ENCODE measurements around the gene EYA2. TPM values are rescaled to one million over a fixed set of nuclear protein-coding genes. Genes with fewer than 3 reads are reported as not detected.

EYA2 gene
- total RNA-seq, 1 experiment from 2014 or later, result 0.33 TPM

DNA sequence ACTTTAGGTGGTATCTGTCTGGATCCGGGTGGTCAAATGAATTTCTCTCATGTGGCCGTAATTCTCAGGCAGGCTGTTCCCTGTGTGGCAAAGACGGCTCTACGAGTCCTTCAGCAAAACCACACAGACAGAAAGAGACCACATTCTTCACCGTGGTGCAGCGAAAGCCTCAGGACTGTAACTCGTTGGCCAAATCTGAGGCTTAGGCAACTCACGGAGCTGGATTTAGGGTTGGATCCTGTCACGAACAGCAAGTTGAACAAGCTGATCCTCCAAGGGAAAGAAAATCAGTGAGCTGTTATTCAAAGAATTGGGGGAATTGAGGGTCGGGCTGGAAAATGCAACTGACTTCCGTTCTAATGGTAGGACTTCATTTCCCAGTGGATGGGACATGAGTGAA lies 294.4 kb downstream of the EYA2 start:
- H4K20me1 ChIP-seq (ENCODE audit: low read length), result no peaks in the 10 kb centered on the region
- no peaks in the 10 kb centered on the region for H3K36me3 ChIP-seq (ENCODE audit: low read depth, low read length)
- no TSS peak for BruUV-seq (replicated peaks)
- no peak overlapping the region for H2AFZ ChIP-seq (ENCODE audit: low read length)
- H3K4me3 ChIP-seq (ENCODE audit: low read length), result no peak overlapping the region
- ATAC-seq, result no peak
- no peak overlapping the region for H3K27ac ChIP-seq (ENCODE audit: low read length)
- POLR2A ChIA-PET (ENCODE audit: unreplicated experiment), result no interaction called here
- no peaks in the 10 kb centered on the region for H3F3A ChIP-seq (ENCODE audit: low read length, unreplicated experiment)
- peaks cover 7% of the 10 kb centered on the region; the same call in 1 of the 2 replicates for H3K4me1 ChIP-seq (ENCODE audit: insufficient read depth, low read length)
- DNase-seq, result no peak
- TF ChIP-seq, protein P1, sequence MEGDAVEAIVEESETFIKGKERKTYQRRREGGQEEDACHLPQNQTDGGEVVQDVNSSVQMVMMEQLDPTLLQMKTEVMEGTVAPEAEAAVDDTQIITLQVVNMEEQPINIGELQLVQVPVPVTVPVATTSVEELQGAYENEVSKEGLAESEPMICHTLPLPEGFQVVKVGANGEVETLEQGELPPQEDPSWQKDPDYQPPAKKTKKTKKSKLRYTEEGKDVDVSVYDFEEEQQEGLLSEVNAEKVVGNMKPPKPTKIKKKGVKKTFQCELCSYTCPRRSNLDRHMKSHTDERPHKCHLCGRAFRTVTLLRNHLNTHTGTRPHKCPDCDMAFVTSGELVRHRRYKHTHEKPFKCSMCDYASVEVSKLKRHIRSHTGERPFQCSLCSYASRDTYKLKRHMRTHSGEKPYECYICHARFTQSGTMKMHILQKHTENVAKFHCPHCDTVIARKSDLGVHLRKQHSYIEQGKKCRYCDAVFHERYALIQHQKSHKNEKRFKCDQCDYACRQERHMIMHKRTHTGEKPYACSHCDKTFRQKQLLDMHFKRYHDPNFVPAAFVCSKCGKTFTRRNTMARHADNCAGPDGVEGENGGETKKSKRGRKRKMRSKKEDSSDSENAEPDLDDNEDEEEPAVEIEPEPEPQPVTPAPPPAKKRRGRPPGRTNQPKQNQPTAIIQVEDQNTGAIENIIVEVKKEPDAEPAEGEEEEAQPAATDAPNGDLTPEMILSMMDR (conservative IDR thresholded peaks at IDR 0.05; ENCODE audit: low read depth, low read length), result no peak
- TF ChIP-seq EZH2phosphoT487 (IDR thresholded peaks at IDR 0.05; ENCODE audit: borderline replicate concordance, low read length) (no peak), EZH2 (IDR thresholded peaks at IDR 0.05; ENCODE audit: low read length, unreplicated experiment) (no peak)
- no peaks in the 10 kb centered on the region for H3K9me3 ChIP-seq (ENCODE audit: low read length)
- no peaks in the 10 kb centered on the region for H3K27me3 ChIP-seq (ENCODE audit: low read length)
- intact Hi-C loops (cut with micrococcal nuclease), result no loop called here
- H3K9ac ChIP-seq (ENCODE audit: low read length), result no peak overlapping the region
- CTCF ChIA-PET, result no interaction called here
- H3K79me2 ChIP-seq (ENCODE audit: low read length), result no peaks in the 10 kb centered on the region
- no peak overlapping the region for H3K4me2 ChIP-seq (ENCODE audit: low read length)
- H3K9me2 ChIP-seq (replicated peaks; ENCODE audit: low read length), result no peaks in the 10 kb centered on the region

DNA sequence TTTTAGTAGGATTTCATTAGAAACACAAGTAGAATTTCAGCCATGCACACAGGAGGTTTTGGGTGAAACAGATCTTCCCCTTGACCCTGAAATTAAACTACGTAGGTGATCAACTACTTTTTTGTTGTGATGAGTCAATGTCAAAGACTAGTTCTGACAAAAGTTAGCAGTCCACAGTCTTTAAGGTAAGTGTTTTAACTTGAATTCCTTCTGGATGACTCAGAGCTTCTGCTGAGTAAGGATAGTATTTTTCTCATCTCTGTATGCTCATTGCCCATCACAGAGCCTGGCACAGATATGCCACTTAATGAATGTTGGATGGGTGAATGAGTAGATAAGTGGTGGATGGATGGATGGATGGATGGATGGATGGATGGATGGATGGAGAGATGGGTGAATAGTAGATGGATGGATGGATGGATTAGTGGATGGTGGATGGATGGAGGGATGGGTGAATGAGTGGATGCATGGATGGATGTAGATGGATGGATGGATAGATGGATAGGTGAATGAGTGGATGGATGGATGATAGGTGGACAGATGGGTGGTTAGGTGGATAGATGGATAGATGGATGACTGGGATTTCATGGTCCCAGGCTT lies 296.5 kb downstream of the EYA2 start:
- intact Hi-C loops (cut with micrococcal nuclease), result no loop called here

DNA sequence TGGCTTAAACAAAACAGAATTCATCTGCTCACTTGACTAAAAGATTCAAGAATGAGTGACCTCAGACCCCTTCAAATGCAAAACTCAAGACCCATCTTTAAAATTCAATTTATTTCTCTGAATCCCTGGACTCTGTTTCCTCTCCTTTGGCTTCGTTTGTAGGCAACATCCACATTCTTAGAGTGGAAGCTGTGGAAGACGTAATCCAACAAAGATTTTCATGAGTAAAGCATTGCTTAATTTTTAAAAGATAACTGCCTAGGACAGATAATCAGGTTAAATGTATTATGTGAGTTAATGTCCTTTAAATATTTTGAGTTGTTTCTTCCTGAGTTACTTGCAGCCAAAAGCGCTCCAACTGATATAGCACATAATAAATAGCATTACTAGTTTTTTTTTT lies 297.3 kb downstream of the EYA2 start:
- BruUV-seq (replicated peaks), result no TSS peak
- intact Hi-C loops (cut with micrococcal nuclease), result no loop called here
- H3K9me2 ChIP-seq (replicated peaks; ENCODE audit: low read length), result no peaks in the 10 kb centered on the region

More for the DNA sequence above, 296.5 kb downstream of the EYA2 start:
- Histone ChIP-seq H4K20me1 (ENCODE audit: low read length) (no peaks in the 10 kb centered on the region), H3K9me2 (replicated peaks; ENCODE audit: low read length) (no peaks in the 10 kb centered on the region), H3F3A (ENCODE audit: low read length, unreplicated experiment) (no peaks in the 10 kb centered on the region), H3K4me3 (ENCODE audit: low read length) (no peak overlapping the region), H3K36me3 (ENCODE audit: low read depth, low read length) (no peaks in the 10 kb centered on the region), H3K9ac (ENCODE audit: low read length) (no peak overlapping the region), H3K27me3 (ENCODE audit: low read length) (no peaks in the 10 kb centered on the region), H2AFZ (ENCODE audit: low read length) (no peak overlapping the region), H3K79me2 (ENCODE audit: low read length) (no peaks in the 10 kb centered on the region), H3K4me2 (ENCODE audit: low read length) (no peak overlapping the region), H3K27ac (ENCODE audit: low read length) (no peak overlapping the region), H3K4me1 (ENCODE audit: insufficient read depth, low read length) (peaks cover 10% of the 10 kb centered on the region; the same call in 1 of the 2 replicates), H3K9me3 (ENCODE audit: low read length) (no peaks in the 10 kb centered on the region)
- TF ChIP-seq EZH2phosphoT487 (IDR thresholded peaks at IDR 0.05; ENCODE audit: borderline replicate concordance, low read length), result no peak
- TF ChIP-seq EZH2 (IDR thresholded peaks at IDR 0.05; ENCODE audit: low read length, unreplicated experiment), result no peak
- TF ChIP-seq, protein P1 (conservative IDR thresholded peaks at IDR 0.05; ENCODE audit: low read depth, low read length), result no peak
- ATAC-seq (peak; percentile 82), DNase-seq (peak; percentile 90)
- ChIA-PET POLR2A (ENCODE audit: unreplicated experiment) (no interaction called here), CTCF (interaction anchor here (0.7 kb wide), 1 partner anchor 439 kb away, joined by 3 read pairs; no protein-coding TSS in a partner anchor)
- no TSS peak for BruUV-seq (replicated peaks)

More for the DNA sequence above, 297.3 kb downstream of the EYA2 start:
- Histone ChIP-seq H3K9ac (ENCODE audit: low read length) (no peak overlapping the region), H4K20me1 (ENCODE audit: low read length) (no peaks in the 10 kb centered on the region), H3K9me3 (ENCODE audit: low read length) (no peaks in the 10 kb centered on the region), H3F3A (ENCODE audit: low read length, unreplicated experiment) (no peaks in the 10 kb centered on the region), H3K27ac (ENCODE audit: low read length) (no peak overlapping the region), H3K27me3 (ENCODE audit: low read length) (no peaks in the 10 kb centered on the region), H2AFZ (ENCODE audit: low read length) (no peak overlapping the region), H3K4me3 (ENCODE audit: low read length) (no peak overlapping the region), H3K79me2 (ENCODE audit: low read length) (no peaks in the 10 kb centered on the region), H3K36me3 (ENCODE audit: low read depth, low read length) (no peaks in the 10 kb centered on the region), H3K4me1 (ENCODE audit: insufficient read depth, low read length) (peaks cover 14% of the 10 kb centered on the region; the same call in 1 of the 2 replicates), H3K4me2 (ENCODE audit: low read length) (no peak overlapping the region)
- DNase-seq (no peak), ATAC-seq (no peak)
- ChIA-PET CTCF (interaction anchor here (0.7 kb wide), 1 partner anchor 440 kb away, joined by 3 read pairs; no protein-coding TSS in a partner anchor), POLR2A (ENCODE audit: unreplicated experiment) (no interaction called here)
- no peak for TF ChIP-seq EZH2 (IDR thresholded peaks at IDR 0.05; ENCODE audit: low read length, unreplicated experiment)
- TF ChIP-seq, protein P1 (conservative IDR thresholded peaks at IDR 0.05; ENCODE audit: low read depth, low read length), result no peak
- no peak for TF ChIP-seq EZH2phosphoT487 (IDR thresholded peaks at IDR 0.05; ENCODE audit: borderline replicate concordance, low read length)
